SK-N-MC (cell line): Measurements from ENCODE around the gene PTPRN2.

Experiments used
- EZH2 ChIP-seq: fragments of 200-600 bp; sonication (generic); IDR thresholded peaks from one replicate; pipeline ENCODE4 v1.6.1; 2017; ENCODE audit warnings: antibody characterized with exemption
- FOXP2 ChIP-seq: optimal IDR thresholded peaks from 2 replicates; pipeline ENCODE3; 2011; ENCODE audit warnings: mild to moderate bottlenecking, moderate library complexity; ENCODE audit not compliant: insufficient read depth; ENCODE audit errors: extremely low read length, control extremely low read depth
- POLR2AphosphoS5 ChIP-seq: IDR thresholded peaks from 2 replicates; pipeline ENCODE4 v1.6.1; 2012; ENCODE audit warnings: mild to moderate bottlenecking, low read depth, low read length, borderline replicate concordance

GRCh38 chr7:158494643-158495042, 93.0 kb downstream of the PTPRN2 start:
- TF ChIP-seq POLR2AphosphoS5, result no peak
- TF ChIP-seq EZH2, result no peak
- TF ChIP-seq FOXP2, result no peak
